Femur (tissue), 1 donor: Measurements from ENCODE around the gene PLXNA3.

Source experiments
- DNase-seq: peaks from one replicate; pipeline ENCODE4 v3.0.0-alpha.2; 2017

PLXNA3 gene

GRCh38 chrX:154460326-154460725 is 2.2 kb downstream of the PLXNA3 start:
- no peak for DNase-seq

GRCh38 chrX:154462396-154462795 is 4.3 kb downstream of the PLXNA3 start:
- no peak for DNase-seq

GRCh38 chrX:154463611-154464220 is 5.6 kb downstream of the PLXNA3 start:
- DNase-seq, result no peak

GRCh38 chrX:154464806-154465365 is 6.8 kb downstream of the PLXNA3 start:
- no peak for DNase-seq

- DNase-seq, result no peak
Observed at GRCh38 chrX:154465601-154466000, 7.5 kb downstream of the PLXNA3 start.

- no peak for DNase-seq
Observed at GRCh38 chrX:154466036-154466435, 8.0 kb downstream of the PLXNA3 start.

GRCh38 chrX:154466907-154467306 is 8.8 kb downstream of the PLXNA3 start:
- DNase-seq, result no peak

- no peak for DNase-seq
Observed at GRCh38 chrX:154467556-154467955, 9.5 kb downstream of the PLXNA3 start.

- no peak for DNase-seq
Observed at GRCh38 chrX:154468217-154468616, 10.1 kb downstream of the PLXNA3 start.

- no peak for DNase-seq
Observed at GRCh38 chrX:154469114-154469513, 11.0 kb downstream of the PLXNA3 start.

GRCh38 chrX:154469880-154470279 is 11.8 kb downstream of the PLXNA3 start:
- no peak for DNase-seq

- no peak for DNase-seq
Observed at GRCh38 chrX:154470434-154470833, 12.4 kb downstream of the PLXNA3 start.

GRCh38 chrX:154470914-154471568 is 13.0 kb downstream of the PLXNA3 start:
- DNase-seq, result no peak

GRCh38 chrX:154471839-154472684 is 14.0 kb downstream of the PLXNA3 start:
- DNase-seq, result no peak

- no peak for DNase-seq
Observed at GRCh38 chrX:154472685-154473632, 14.9 kb downstream of the PLXNA3 start.

- no peak for DNase-seq
Observed at GRCh38 chrX:154473683-154474082, 15.6 kb downstream of the PLXNA3 start.

GRCh38 chrX:154476821-154477220 is 18.7 kb downstream of the PLXNA3 start:
- DNase-seq, result peak; percentile 9

GRCh38 chrX:154477891-154478477 is 19.9 kb downstream of the PLXNA3 start:
- DNase-seq, result peak; percentile 22

- peak; percentile 94 for DNase-seq
Observed at GRCh38 chrX:154478728-154479622, 20.9 kb downstream of the PLXNA3 start, which contains the start of gene LAGE3. Gene LAGE3 (minus strand): TSS chrX:154479281. CDS start chrX:154478915, 366 bp downstream.

GRCh38 chrX:154481195-154481594 is 23.1 kb downstream of the PLXNA3 start:
- no peak for DNase-seq
